ENCODE data around the gene RGS10. TPM values are rescaled to one million over a fixed set of nuclear protein-coding genes. Genes with fewer than 3 reads are reported as not detected.

RGS10 gene
- polyA plus RNA-seq, 3 donors = 33.0 to 36.3 (median 35.0) TPM

DNA sequence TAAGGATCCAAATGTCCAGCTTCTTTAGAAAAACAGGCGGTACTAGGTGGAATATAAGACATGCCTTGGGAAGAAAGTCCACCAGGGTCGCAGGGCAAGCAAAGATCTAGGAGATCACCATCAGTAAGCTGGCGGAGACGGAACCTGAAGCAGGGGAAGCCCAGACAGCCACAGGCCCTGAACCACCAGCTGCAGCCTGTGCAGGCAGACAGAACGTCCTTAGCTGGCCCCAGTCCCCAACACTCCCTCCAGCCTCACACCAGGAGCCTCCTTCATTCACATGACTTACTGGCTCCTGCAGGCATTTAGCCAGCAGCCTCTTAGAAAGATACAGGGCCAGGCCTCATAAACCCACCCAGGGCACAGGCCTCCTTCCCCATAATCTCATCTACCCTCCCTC lies 17.4 kb downstream of the RGS10 start:
- no peak for DNase-seq (ENCODE audit: extremely low read depth in 1 of 11, low read depth in 9 of 11, low spot score in 4 of 11)

DNA sequence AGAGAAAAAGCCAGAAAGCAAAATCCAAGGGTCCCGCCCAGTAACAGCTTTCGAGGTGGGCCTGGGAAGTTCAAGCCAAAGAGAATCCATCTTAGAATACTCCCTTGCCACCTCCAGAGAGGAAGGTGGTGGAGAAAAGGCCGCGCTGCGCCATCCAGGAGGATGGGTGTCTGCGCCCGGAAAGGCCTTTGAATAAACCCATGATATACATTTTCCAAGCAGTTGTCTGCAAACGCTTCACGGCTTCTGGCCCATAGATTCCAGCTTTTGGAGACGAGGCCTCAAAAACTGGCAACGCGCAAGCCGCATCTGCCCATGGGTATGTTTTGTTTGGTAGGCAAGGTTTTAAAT lies 17.8 kb downstream of the RGS10 start:
- DNase-seq (ENCODE audit: extremely low read depth in 1 of 11, low read depth in 9 of 11, low spot score in 4 of 11) = no peak

DNA sequence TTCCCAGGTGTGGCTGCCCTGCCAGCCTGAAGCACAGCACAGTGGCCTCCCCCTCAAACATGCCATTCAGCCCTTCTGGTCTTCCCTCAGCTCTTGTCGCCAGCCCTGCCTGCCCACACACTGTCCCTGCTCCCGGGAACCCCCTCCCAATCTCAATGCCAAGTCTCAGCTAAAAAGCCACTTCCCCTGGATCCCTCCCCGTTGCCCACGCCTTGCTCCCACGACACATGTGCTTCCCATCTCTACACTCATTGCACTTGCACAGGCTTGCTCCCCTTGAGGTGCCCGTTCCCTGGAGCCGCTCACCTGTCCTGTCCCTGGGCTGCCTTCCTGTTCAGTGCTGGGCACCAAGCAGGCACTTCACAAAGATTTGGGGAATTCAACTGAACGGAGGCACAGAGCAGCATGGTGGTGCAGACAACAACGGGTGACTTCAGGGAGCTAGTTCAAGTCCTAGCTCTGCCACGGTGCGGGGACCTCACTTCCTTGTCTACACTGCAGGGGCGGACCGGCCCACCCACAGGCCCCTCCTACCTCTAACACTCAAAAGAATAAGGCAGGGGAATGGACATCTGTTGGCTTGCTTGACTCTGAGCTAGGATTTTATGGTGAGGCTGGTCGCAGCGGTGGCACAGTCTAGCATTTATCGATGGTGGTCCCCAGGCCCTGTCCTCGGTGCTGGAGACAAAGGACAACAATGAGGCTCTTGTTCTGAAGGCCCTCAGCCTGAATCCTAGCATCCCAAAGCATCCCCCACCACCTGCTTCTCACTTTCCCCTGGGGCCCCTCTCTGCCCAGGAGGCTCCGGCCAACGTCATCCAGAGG lies 18.4 kb downstream of the RGS10 start:
- no peak for DNase-seq (ENCODE audit: extremely low read depth in 1 of 11, low read depth in 9 of 11, low spot score in 4 of 11)

DNA sequence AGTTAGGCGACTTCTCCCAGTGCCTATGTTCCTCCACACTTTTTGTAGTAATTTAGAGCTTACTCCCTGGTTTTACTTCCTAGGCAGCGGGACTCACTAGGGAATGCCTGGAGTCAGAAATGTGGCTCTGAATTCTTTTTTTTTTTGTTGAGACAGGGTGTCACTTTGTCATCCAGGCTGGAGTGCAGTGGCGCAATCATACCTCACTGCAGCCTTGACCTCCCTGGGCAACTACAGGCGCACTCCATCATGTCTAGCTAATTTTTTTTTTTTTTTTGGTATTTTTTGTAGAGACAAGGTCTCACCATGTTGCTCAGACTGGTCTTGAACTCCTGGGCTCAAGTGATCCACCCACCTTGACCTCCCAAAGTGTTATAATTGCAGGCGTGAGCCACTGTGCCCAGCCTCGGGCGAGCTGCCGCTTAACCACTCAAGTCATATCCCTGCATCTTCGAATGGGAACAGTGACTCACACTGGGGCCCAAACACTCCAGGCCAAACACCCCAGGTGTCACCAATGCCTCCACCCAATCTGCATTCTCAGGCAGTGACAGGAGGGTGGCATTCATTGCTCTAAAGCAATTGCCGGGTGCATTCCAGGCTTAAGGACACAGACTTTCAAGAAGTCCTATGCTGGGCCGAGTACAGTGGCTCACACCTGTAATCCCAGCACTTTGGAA lies 19.6 kb downstream of the RGS10 start:
- DNase-seq (ENCODE audit: extremely low read depth in 1 of 11, low read depth in 9 of 11, low spot score in 4 of 11) = no peak

DNA sequence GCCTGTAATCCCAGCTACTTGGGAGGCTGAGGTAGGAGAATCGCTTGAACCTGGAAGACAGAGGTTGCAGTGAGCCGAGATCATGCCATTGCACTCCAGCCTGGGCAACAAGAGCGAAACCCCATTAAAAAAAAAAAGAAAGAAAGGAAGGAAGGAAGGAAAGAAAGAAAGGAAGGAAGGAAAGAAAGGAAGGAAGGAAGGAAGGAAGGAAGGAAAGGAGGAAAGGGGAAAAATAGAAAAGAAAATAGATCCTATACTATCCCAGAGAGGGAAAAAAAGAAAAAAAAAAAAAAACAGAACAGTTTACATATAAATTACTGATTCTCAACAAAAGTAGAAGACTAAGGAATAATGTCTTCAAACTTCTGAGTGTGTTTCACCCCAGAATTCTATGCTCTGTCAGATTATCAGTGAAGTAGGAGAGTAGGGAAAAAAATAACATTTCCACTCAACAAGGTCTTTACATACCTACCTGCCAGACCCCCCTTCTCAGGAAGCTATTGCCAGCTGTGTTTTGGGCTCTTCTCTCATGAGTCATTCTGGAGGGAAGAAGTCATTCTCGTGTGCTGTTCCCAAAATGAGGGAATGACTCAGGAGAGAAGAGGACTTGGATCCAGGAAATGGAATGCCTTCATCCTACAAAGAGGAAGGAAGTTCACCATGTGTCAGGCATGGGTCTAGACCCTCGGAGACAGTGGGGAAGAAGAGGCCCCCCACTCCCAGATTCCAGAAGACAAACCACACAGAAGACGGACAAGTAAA lies 20.9 kb downstream of the RGS10 start:
- DNase-seq (ENCODE audit: extremely low read depth in 1 of 11, low read depth in 9 of 11, low spot score in 4 of 11) = no peak

DNA sequence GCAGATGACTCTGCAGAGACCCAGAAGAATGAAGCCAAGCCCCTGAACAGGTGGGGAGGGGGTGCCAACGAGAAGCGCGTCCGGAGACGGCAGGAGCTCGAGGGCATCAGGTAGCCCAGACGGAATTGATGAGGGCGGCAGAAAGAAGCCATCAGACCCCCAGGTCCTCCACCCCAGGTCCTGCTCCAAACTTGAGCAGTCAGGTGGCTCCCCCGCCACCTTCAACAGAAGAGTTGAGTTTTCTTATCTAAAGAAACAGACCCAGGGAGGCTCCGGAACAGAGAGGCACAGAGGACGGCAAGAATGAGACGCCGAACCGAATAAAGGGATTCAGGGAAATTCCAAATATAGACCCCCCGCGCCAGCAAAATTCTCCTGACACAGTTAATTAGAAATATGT lies 22.2 kb downstream of the RGS10 start:
- no peak for DNase-seq (ENCODE audit: extremely low read depth in 1 of 11, low read depth in 9 of 11, low spot score in 4 of 11)

DNA sequence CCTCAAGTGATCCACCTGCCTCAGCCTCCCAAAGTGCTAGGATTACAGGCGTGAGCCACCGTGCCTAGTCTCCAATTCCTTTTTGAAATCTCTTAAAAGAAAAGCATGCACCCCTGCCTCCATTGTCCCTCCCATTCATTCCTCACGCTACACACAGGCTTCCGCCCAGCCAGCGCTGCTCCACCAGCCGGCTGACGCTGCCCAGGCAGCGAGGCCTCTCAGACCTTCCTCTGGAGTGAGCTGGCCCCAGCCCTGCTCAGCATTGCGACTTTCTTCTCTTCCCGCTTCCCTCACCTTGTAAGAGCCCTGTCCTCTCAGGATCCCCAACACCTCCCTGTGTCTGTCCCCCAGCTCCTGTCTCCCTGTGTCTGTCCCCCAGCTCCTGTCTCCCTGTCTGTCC lies 23.6 kb downstream of the RGS10 start:
- DNase-seq (ENCODE audit: extremely low read depth in 1 of 11, low read depth in 9 of 11, low spot score in 4 of 11) = no peak

DNA sequence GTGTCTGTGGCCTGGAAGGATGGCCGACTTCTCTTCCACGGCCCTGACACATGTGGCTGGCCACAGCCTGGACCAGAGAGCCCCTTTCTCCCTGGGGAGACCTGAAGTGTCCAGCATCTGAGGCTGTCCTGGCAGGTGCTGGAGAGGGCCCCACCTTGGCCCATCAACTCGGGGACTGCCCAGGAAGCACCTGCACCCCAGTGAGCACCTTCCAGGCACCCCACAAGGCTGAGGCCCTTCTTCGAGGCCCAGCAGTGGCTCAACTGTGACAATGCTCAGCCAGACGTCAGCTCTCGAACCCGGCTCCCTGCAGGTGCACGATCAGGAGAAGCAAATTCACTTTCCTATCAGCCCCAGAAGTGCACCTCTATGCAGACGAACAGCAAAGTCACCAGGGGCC lies 24.3 kb downstream of the RGS10 start:
- DNase-seq (ENCODE audit: extremely low read depth in 1 of 11, low read depth in 9 of 11, low spot score in 4 of 11) = no peak

DNA sequence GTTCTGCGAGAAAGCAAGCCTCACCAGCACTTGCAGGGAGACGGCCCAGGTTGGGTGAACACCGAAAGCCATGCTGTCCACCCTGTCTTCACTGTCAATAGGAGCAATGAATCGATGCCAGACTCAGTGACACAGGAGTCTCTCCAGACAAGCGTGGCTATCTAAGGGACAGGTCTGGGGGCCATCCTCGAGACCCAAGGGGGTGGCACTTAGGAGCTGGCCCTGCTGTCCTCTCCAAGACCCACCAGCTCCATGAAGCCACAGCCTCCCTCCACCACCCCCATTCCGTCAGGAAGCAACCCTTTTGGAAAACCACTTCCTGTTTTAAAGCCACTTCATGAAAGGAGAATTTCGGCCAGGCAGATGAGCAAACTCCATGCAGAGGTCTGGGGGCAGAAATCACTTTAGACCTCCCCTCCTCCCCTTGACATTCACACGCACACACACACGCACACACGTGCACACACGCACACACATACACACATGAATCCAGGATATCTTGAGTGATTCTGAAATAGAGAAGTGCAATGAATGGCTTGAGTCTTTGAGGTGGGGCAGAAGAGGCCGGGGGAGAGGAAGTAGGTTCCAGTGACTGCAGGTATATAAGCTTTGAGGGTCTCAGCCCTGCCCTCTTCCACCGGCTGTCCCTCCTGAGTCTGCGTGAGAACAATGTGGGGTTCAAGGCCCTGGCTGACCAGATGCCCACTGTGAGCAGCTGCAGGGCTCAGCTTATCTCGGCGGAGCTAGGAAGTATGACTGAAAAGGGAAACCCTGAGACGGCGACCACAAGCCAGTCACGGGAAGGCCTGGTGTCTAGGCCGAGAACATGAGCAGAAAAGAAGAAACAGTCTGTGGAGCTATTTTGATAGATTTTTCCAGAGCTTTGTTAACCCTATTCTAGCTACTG lies 25.0 kb downstream of the RGS10 start:
- no peak for DNase-seq (ENCODE audit: extremely low read depth in 1 of 11, low read depth in 9 of 11, low spot score in 4 of 11)

DNA sequence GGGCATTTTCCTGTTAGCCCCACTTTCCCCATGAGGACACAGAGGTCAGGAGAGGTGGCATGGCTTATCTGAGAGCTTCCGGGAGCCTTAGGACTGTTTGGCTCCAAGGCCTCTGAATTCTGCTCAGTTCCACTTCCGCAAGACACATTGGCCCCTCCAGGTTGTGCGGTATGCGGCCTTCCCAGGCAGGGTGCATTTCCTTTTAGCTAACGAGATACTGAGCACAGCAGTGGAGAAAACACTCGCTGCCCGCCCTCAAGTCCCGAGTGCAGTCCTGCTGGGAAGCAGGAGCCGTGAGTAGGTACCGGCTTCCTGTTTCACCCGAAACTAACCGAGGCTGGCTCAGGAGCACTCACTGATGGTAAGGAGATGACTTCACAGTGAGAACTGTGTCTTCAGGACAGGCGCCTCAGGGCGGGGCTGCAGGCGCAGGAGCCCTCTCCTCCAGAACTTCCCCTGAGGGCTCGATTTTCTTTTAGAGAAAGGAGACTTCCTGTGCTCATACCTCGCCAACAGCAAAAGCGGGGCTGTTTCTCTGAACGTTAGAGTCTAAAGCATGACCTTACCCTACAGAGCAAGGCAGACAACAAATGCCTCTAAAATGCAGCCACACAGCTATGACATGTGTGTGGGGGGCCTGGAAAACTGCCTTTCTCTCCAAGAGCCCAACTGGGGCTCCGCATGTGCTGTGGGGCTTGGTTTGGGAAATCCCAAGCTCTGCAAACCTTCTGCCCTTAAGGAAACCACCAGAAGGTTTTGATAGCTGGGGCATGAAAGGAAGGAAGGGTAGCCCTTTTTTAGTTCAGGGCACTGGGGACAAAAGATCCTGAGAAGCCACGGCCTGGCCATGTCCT lies 25.9 kb downstream of the RGS10 start:
- DNase-seq (ENCODE audit: extremely low read depth in 1 of 11, low read depth in 9 of 11, low spot score in 4 of 11) = no peak

DNA sequence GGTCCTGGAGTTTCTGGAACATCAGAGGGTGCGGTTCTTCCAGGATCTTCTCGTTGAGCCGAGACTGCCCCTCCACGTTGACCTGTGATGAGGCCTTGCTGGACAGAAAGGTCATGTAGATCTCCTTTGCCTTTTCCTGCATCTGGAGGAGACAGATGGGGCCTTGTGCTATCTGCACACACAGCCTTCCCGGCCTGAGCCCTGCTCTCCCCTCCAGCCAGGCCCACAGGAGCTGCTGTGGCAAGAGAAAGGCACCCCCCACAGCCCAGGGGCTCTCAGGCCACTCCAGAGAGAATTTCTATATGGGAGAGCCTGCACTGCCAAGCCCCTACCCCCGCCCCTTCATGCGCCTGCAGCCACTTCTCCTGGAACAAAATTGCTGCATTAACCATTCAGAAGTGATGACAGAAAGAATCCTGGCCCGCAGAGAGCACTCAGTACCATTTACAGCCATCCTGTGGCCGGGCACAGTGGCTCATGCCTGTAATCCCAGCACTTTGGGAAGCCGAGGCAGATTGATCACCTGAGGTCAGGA lies 26.9 kb downstream of the RGS10 start:
- DNase-seq (ENCODE audit: extremely low read depth in 1 of 11, low read depth in 9 of 11, low spot score in 4 of 11) = no peak

DNA sequence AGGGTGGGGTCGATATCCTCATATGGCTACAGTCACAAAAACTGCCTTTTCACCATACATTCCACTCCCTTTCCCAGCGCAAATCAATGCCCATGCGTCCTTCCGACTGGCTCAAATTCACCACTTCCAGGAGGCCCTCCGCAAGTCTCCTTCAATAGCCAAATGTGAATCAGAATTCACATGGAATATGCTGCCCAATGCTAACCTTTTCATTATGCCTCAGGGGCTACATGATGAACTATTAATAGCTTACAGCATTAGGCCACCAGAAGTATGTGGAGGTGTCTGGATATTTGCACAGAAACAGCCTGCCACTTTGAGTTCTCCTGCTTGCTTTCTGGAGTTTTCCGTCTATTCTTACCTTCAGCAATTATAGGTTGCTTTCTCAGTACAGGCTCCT lies 27.7 kb downstream of the RGS10 start:
- DNase-seq (ENCODE audit: extremely low read depth in 1 of 11, low read depth in 9 of 11, low spot score in 4 of 11) = no peak

DNA sequence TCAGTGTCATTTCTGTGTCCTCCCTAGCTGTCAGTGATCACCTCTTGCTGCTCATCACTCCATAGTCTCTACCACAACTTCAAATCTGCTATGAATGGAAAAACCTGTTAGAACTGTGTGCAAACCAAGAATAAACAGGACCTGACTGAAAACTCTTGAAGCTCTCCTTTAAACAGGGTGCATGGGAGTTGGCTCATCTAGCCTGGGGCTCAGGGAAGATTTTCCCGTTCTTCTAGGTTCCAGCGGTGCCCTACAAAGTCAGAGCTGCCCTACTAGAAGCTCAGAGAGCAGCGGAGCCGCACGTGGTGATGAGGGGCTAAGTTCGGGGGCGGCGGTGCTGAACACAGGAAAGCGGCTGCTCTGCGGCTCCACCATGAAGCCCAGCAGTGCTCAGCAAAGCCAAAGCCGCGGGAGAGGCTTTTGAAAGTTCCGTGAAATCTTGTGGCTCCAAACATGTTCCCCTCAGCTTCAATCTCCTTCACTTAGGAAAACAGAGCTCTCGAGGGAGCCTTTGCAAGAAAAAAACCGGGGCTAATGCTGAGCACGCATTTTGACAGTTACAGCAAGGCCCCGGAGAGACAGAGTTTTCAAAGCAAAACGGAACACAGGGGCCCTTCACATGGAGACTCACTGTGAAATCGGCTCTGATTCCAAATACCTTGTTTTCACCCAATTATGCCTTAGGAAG lies 30.5 kb downstream of the RGS10 start:
- no peak for DNase-seq (ENCODE audit: extremely low read depth in 1 of 11, low read depth in 9 of 11, low spot score in 4 of 11)

DNA sequence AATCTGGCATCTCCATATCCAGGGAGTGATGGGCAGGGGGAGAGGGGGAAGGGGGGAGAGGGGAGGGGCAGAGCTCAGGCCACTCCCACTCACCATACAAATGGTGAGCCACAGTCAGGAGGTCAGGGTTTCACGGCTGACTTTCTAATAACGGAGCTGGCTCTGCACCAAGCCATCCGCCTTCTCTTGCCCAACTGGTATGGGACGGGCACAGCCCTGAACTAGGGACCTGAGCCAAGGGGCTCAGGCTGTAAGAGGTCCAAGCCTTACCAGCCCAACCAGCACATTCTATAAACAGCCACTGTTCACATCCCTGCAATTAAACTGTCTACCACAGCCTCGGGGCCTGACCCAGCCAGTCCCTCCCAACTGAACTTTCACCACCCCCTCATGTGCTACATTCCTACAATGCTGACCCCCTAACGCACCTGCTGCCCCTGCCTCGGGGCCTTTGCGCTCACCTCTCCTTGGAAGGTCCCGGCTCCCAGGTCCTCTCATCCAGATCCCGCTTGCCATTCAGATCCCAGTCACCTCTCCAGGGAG lies 32.5 kb downstream of the RGS10 start:
- no peak for DNase-seq (ENCODE audit: extremely low read depth in 1 of 11, low read depth in 9 of 11, low spot score in 4 of 11)

DNA sequence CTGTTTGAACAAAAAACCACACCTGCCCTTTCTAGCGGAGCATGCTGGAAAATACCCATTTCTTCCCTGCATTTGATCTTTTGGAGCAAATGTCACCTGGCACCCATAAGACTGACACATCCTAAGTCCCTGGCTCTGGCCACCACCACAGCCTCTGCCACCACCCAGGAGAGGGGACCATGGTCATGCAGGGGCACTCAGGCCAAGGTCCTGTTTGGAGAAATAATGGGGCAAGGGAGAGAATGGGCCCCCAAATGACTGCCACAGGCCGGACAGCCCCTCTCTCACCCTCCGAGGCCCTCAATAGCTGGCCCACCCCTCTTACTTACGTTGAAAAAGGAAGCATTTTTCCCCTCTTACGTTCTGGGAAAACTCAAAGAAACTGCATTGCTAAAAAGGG lies 35.4 kb downstream of the RGS10 start:
- DNase-seq (ENCODE audit: extremely low read depth in 1 of 11, low read depth in 9 of 11, low spot score in 4 of 11) = no peak

DNA sequence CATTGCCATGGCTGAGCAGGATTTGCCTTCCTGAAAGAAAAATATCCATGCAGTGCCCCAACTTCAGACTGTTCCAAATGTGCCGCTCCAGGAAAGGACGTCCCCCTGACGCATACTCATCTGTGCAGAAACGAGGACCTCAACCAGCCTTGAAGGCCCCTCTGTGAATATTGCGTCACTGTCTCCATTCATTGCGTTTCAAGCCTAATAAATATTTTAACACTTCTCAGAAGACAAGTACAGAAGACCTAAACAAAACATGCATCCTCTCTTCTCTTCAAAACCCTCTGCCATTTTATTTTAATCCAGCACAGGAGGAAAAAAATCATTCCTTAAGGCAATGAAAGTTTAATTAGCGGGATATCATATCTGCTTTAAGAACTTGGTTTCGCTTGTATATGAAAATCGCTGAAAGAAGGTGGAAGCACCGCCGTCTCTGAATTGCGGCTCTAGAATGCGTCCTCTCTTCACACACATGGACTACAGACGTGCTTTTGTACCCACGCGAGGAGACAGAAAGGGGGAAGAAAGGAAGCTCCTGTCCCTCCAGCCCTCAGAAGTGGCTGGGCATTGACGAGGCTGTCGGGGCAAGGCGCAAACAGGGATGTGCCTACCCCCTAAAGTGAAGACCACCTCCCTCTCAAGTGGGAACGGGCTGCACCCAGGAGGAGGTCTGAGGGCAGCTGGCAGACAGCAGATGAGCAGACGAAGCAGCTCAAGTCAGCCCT lies 36.8 kb downstream of the RGS10 start:
- no peak for DNase-seq (ENCODE audit: extremely low read depth in 1 of 11, low read depth in 9 of 11, low spot score in 4 of 11)

DNA sequence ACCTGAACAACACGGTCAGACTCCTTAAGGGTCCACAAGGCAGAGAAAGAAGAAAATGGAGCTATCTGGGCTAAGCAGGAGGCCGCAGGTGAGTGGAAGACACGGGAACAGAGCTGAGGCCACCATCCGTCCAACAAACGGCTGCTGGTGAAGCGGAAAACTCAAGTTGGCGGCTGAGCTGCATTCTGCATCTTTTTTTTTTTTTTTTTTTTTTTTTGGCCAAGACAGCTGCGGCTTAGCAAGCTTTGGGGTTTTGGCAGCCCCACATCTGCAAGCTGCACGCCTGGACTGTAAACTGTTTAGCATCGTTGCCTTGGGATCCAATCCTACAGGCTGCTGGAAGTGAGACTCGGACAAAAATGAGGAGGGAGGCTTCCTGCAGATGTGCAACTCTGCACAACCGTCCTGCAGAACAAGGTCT lies 37.4 kb downstream of the RGS10 start:
- DNase-seq (ENCODE audit: extremely low read depth in 1 of 11, low read depth in 9 of 11, low spot score in 4 of 11) = no peak
